HG02571 (cell line): Measurements from ENCODE around the gene SFRP5.

Experiments used
- ATAC-seq: cut with Tn5 transposase; IDR thresholded peaks from one replicate; pipeline ENCODE4 v1.9.1; 2021; ENCODE audit warnings: mild to moderate bottlenecking, moderate library complexity; ENCODE audit not compliant: unreplicated experiment

The SFRP5 gene

GRCh38 chr10:97766996-97767924 lies 4.5 kb downstream of the SFRP5 start:
- ATAC-seq: no peak

GRCh38 chr10:97766106-97766810 lies 5.5 kb downstream of the SFRP5 start:
- ATAC-seq: no peak

GRCh38 chr10:97765201-97765600 lies 6.6 kb downstream of the SFRP5 start:
- no peak for ATAC-seq

- ATAC-seq: no peak
Measured at GRCh38 chr10:97764519-97764931, 7.3 kb downstream of the SFRP5 start.

- ATAC-seq: no peak
Measured at GRCh38 chr10:97763947-97764346, 7.9 kb downstream of the SFRP5 start.

GRCh38 chr10:97763411-97763810 lies 8.4 kb downstream of the SFRP5 start:
- ATAC-seq: no peak

- ATAC-seq: no peak
Measured at GRCh38 chr10:97762816-97763215, 9.0 kb downstream of the SFRP5 start.

- no peak for ATAC-seq
Measured at GRCh38 chr10:97762056-97762455, 9.7 kb downstream of the SFRP5 start.

- no peak for ATAC-seq
Measured at GRCh38 chr10:97761331-97761865, 10.4 kb downstream of the SFRP5 start.

- no peak for ATAC-seq
Measured at GRCh38 chr10:97760461-97761257, 11.1 kb downstream of the SFRP5 start.

GRCh38 chr10:97759946-97760345 lies 11.9 kb downstream of the SFRP5 start:
- ATAC-seq: no peak

- no peak for ATAC-seq
Measured at GRCh38 chr10:97759158-97759887, 12.5 kb downstream of the SFRP5 start.

GRCh38 chr10:97757471-97757870 lies 14.3 kb downstream of the SFRP5 start:
- ATAC-seq: no peak

GRCh38 chr10:97755718-97756117 lies 16.1 kb downstream of the SFRP5 start:
- ATAC-seq: no peak

GRCh38 chr10:97754726-97755125 lies 17.1 kb downstream of the SFRP5 start:
- no peak for ATAC-seq

GRCh38 chr10:97752956-97753355 lies 18.8 kb downstream of the SFRP5 start:
- ATAC-seq: no peak

GRCh38 chr10:97748116-97748515 lies 23.7 kb downstream of the SFRP5 start:
- no peak for ATAC-seq

- no peak for ATAC-seq
Measured at GRCh38 chr10:97747573-97747972, 24.2 kb downstream of the SFRP5 start.

GRCh38 chr10:97744405-97745035 lies 27.3 kb downstream of the SFRP5 start:
- ATAC-seq: no peak
